CD14-positive monocyte (primary cell): ENCODE data around the gene CHMP4A. TPM values are rescaled to one million over a fixed set of nuclear protein-coding genes. Genes with fewer than 3 reads are reported as not detected.

ENCODE experiments used
- DNase-seq, 3 donors: peaks; one replicate each; pipeline ENCODE4 v3.0.0-alpha.2; 2011 to 2022
- H2AFZ ChIP-seq: 2 replicates; pipeline ENCODE4 v1.6.0; 2012; ENCODE audit warnings: mild to moderate bottlenecking, low read depth, low read length, inconsistent platforms; ENCODE audit not compliant: insufficient read depth, poor library complexity, severe bottlenecking
- H3K27ac ChIP-seq, 2 donors: 1 replicate in 1 of 2; 2 replicates in 1 of 2; pipeline ENCODE4 v1.5.1; 2012 to 2013; ENCODE audit warnings: low read length in 2 of 2, control low read depth in 1 of 2, inconsistent platforms in 1 of 2, low read depth in 1 of 2, mild to moderate bottlenecking in 1 of 2
- H3K27me3 ChIP-seq, 2 donors: one replicate each; pipeline versions ENCODE4 v1.6.0 to v1.6.1; 2011 to 2013; ENCODE audit warnings: low read length in 2 of 2; ENCODE audit not compliant: control insufficient read depth in 2 of 2, insufficient read depth in 2 of 2
- H3K36me3 ChIP-seq, 2 donors: replicated peaks in 1 of 2; 1 replicate in 1 of 2; 2 replicates in 1 of 2; pipeline versions ENCODE4 v1.5.1 to v1.6.1; 2012 to 2013; ENCODE audit warnings: low read length in 2 of 2, control low read depth in 1 of 2, inconsistent platforms in 1 of 2, mild to moderate bottlenecking in 1 of 2; ENCODE audit not compliant: insufficient read depth in 2 of 2, control insufficient read depth in 1 of 2
- H3K4me1 ChIP-seq, 2 donors: 1 replicate in 1 of 2; 2 replicates in 1 of 2; pipeline versions ENCODE4 v1.5.1 to v1.6.1; 2012 to 2013; ENCODE audit warnings: low read length in 2 of 2, control low read depth in 1 of 2, inconsistent platforms in 1 of 2, mild to moderate bottlenecking in 1 of 2, moderate library complexity in 1 of 2; ENCODE audit not compliant: insufficient read depth in 2 of 2, control insufficient read depth in 1 of 2
- H3K4me2 ChIP-seq: replicated peaks from 2 replicates; pipeline ENCODE3; 2012; ENCODE audit warnings: low read length, moderate library complexity, mild to moderate bottlenecking; ENCODE audit not compliant: poor library complexity, severe bottlenecking; ENCODE audit errors: extremely low read depth
- H3K4me3 ChIP-seq, 3 experiments: fragments of 200-600 bp in 1 of 3; sonication (generic) in 1 of 3; replicated peaks in 1 of 3; 1 replicate in 2 of 3; 2 replicates in 1 of 3; pipeline ENCODE4 v1.5.1; 2011 to 2013; ENCODE audit warnings: low read length in 3 of 3, mild to moderate bottlenecking in 3 of 3, control low read depth in 2 of 3, low read depth in 2 of 3, inconsistent platforms in 1 of 3, moderate library complexity in 1 of 3
- H3K79me2 ChIP-seq: 2 replicates; pipeline ENCODE4 v1.6.0; 2012; ENCODE audit warnings: mild to moderate bottlenecking, control low read depth, inconsistent platforms, low read length, moderate library complexity; ENCODE audit not compliant: insufficient read depth
- H3K9ac ChIP-seq: 2 replicates; pipeline ENCODE4 v1.6.0; 2017; ENCODE audit warnings: low read length, mild to moderate bottlenecking; ENCODE audit not compliant: insufficient read depth, poor library complexity, severe bottlenecking
- H3K9me3 ChIP-seq, 2 donors: replicated peaks in 1 of 2; 1 replicate in 1 of 2; 2 replicates in 1 of 2; pipeline versions ENCODE4 v1.5.1 to v1.6.1; 2012 to 2013; ENCODE audit warnings: low read length in 2 of 2, control low read depth in 1 of 2; ENCODE audit not compliant: control insufficient read depth in 1 of 2, insufficient read depth in 1 of 2
- H4K20me1 ChIP-seq: 2 replicates; pipeline ENCODE4 v1.6.0; 2012; ENCODE audit warnings: mild to moderate bottlenecking, low read length, control low read depth, moderate library complexity; ENCODE audit not compliant: insufficient read depth
- H3K27ac Mint-ChIP-seq, 7 donors: one replicate each; pipeline ENCODE4 v1.8.0; 2020; ENCODE audit warnings: mild to moderate bottlenecking in 7 of 7, mixed read lengths in 7 of 7, moderate library complexity in 6 of 7, inconsistent platforms in 2 of 7
- H3K27me3 Mint-ChIP-seq, 3 donors: one replicate each; pipeline ENCODE4 v1.8.0; 2021 to 2022; ENCODE audit warnings: low read depth in 3 of 3, mild to moderate bottlenecking in 3 of 3, mixed read lengths in 3 of 3, moderate library complexity in 3 of 3, inconsistent platforms in 1 of 3
- H3K36me3 Mint-ChIP-seq, 2 donors: one replicate each; pipeline ENCODE4 v1.8.0; 2020; ENCODE audit warnings: mixed read lengths in 2 of 2, inconsistent platforms in 1 of 2, mild to moderate bottlenecking in 1 of 2
- H3K4me1 Mint-ChIP-seq: one replicate; pipeline ENCODE4 v1.8.0; 2020; ENCODE audit warnings: mild to moderate bottlenecking, mixed read lengths
- H3K4me3 Mint-ChIP-seq, 2 donors: one replicate each; pipeline ENCODE4 v1.8.0; 2020; ENCODE audit warnings: mild to moderate bottlenecking in 2 of 2, mixed read lengths in 2 of 2, moderate library complexity in 1 of 2
- H3K9me3 Mint-ChIP-seq, 7 donors: one replicate each; pipeline ENCODE4 v1.8.0; 2020 to 2022; ENCODE audit warnings: mixed read lengths in 7 of 7, mild to moderate bottlenecking in 6 of 7, moderate library complexity in 6 of 7, inconsistent platforms in 2 of 7
- CTCF ChIP-seq: fragments of 200-600 bp; IDR thresholded peaks from one replicate; pipeline ENCODE4 v1.8.0; 2022; ENCODE audit warnings: antibody characterized with exemption, mild to moderate bottlenecking
- WGBS: methylation state at CpG from one replicate; pipeline ENCODE4 v1.1.5; 2013; ENCODE audit warnings: missing lambda C conversion rate; ENCODE audit not compliant: insufficient coverage; 5-methylcytosine and 5-hydroxymethylcytosine counted together
- intact Hi-C, 2 donors: fragments of 100-400 bp; cut with micrococcal nuclease; formaldehyde crosslinking; loops; one replicate each; pipeline versions ENCODE4 v1.15.0 to v1.15.1; 2023
- polyA plus RNA-seq, 3 donors: library from polyadenylated mRNA; depleted of rRNA in 1 of 3; unstranded in 2 of 3; stranded (reverse) in 1 of 3; fragments of 300-500 nt in 2 of 3; fragments of >200 nt in 1 of 3; fragmentation: Illumina TruSeq in 2 of 3; gene quantifications; 1 replicate in 2 of 3; 2 replicates in 1 of 3; pipeline ENCODE4 v1.2.3, GENCODE V29; 2012 to 2021

CHMP4A gene
- polyA plus RNA-seq, 3 donors: 99.0 to 128 (median 102) TPM

GRCh38 chr14:24238123-24238522, 24.8 kb upstream of the CHMP4A start:
- Mint-ChIP-seq H3K9me3 (no peaks in the 10 kb centered on the region), H3K27me3 (no peaks in the 10 kb centered on the region), H3K4me3 (no peak overlapping the region), H3K36me3 (peaks cover 66 to 69% of the 10 kb centered on the region in 2 donors), H3K4me1 (peaks cover 69% of the 10 kb centered on the region), H3K27ac (peak overlapping the region in 5 of 7 donors; percentile 52 to 77 (median 67))
- no peak for TF ChIP-seq CTCF
- intact Hi-C loops: loop anchor here in 1 of 2 donors (10.0 kb wide), 1 partner anchor 103 kb away; the partner anchor contains the start of genes FITM1 and PSME1
- H3K79me2 ChIP-seq: peaks cover 77% of the 10 kb centered on the region
- no peak overlapping the region for H3K4me2 ChIP-seq
- H3K4me1 ChIP-seq: peaks cover 47 to 62% of the 10 kb centered on the region in 2 donors
- peaks cover 77% of the 10 kb centered on the region for H4K20me1 ChIP-seq
- WGBS: 90% methylated on average over 2 of the region's 5 CpGs
- H2AFZ ChIP-seq: no peak overlapping the region
- no peaks in the 10 kb centered on the region for H3K27me3 ChIP-seq
- H3K27ac ChIP-seq: peak overlapping the region in 1 of 2 donors; percentile 45
- no peak overlapping the region for H3K9ac ChIP-seq
- no peaks in the 10 kb centered on the region for H3K9me3 ChIP-seq
- no peak for DNase-seq
- H3K4me3 ChIP-seq: no peak overlapping the region
- peaks cover 56 to 75% of the 10 kb centered on the region in 2 donors for H3K36me3 ChIP-seq

DNA sequence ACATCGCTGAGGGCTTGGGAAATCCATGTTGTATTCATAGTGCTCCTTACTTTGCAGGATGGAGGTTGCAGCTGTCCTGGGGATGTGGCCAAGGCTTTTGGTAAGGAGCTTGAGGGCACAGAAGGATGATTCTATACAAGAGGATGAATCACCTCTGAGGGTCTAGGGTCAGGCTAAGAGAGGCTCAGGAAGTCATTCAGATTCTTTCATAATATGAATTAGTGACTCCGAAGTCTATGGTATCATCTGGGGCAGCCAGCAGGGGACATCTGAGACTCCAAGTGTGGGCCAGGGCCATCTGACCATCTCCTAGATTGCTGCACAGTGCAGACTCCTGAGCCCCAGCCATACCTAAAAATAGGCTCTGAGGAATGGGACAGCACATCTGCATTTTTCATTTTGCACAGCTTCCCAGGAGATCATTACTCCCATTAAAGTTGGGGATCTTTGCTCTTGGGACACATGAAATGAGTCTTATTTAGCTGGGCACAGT, 24.2 kb upstream of the CHMP4A start:
- peaks cover 77% of the 10 kb centered on the region for H4K20me1 ChIP-seq
- 80% methylated on average over 2 of the region's 2 CpGs for WGBS
- H3K4me3 Mint-ChIP-seq: peak overlapping the region in 1 of 2 donors; percentile 10

More for the DNA sequence above, 24.2 kb upstream of the CHMP4A start:
- Histone ChIP-seq H3K27ac (no peak overlapping the region), H3K4me2 (no peak overlapping the region), H2AFZ (no peak overlapping the region), H3K36me3 (peaks cover 56 to 75% of the 10 kb centered on the region in 2 donors), H3K4me1 (peaks cover 50 to 65% of the 10 kb centered on the region in 2 donors), H3K9ac (no peak overlapping the region), H3K79me2 (peaks cover 77% of the 10 kb centered on the region), H3K4me3 (no peak overlapping the region), H3K27me3 (no peaks in the 10 kb centered on the region), H3K9me3 (no peaks in the 10 kb centered on the region)
- H3K27ac Mint-ChIP-seq: peak overlapping the region in 4 of 7 donors; percentile 1 to 73 (median 51)
- H3K9me3 Mint-ChIP-seq: no peaks in the 10 kb centered on the region
- intact Hi-C loops: loop anchor here in 1 of 2 donors (10.0 kb wide), 1 partner anchor 103 kb away; the partner anchor contains the start of genes FITM1 and PSME1
- H3K27me3 Mint-ChIP-seq: no peaks in the 10 kb centered on the region
- no peak for DNase-seq
- TF ChIP-seq CTCF: no peak
- peaks cover 71% of the 10 kb centered on the region for H3K4me1 Mint-ChIP-seq
- H3K36me3 Mint-ChIP-seq: peaks cover 66 to 69% of the 10 kb centered on the region in 2 donors
